Sigmoid colon (tissue), 4 donors: ENCODE data around the gene CEACAM16.

Experiments
- EP300 ChIP-seq, 4 donors: sonication (generic); formaldehyde crosslinking; IDR thresholded peaks; one replicate each; pipeline ENCODE4 v1.6.1; 2017; ENCODE audit warnings: antibody characterized with exemption in 4 of 4
- POLR2AphosphoS5 ChIP-seq, 4 donors: sonication (generic); formaldehyde crosslinking; IDR thresholded peaks; one replicate each; pipeline ENCODE4 v1.6.1; 2017; ENCODE audit warnings: antibody characterized with exemption in 4 of 4
- TF ChIP-seq, protein P1 (sequence below), 4 experiments: fragments of 450-650 bp in 3 of 4; fragments of 200-600 bp in 1 of 4; IDR thresholded peaks; one replicate each; pipeline ENCODE4 v1.5.1; 2016 to 2019; ENCODE audit warnings: antibody characterized with exemption in 4 of 4, mild to moderate bottlenecking in 3 of 4, moderate library complexity in 2 of 4

DNA sequence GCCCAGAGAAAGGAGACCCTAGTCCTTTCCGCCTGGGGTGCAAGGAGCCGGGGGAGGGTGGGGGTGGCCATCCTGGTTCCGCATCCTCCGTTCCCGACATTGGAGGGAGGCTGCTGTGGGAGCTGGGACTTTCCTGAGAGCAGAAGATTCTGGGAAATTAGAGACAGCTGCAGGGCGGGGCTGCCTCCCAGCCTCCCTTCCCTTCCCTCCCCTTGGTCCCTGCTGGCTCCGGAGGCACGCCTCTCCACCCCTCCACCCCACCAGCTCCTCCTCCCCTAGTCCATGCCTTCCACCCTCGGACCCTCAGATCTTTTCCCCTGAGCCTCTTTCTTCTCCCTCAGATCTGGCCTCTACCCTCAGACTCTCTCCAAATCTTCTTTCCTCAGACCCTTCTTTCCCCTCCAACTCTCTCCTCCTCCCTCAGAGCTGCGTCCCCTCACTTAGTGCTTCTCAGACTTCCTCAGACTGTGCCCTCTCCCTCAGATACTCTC lies 46.4 kb downstream of the CEACAM16 start:
- TF ChIP-seq, protein P1, sequence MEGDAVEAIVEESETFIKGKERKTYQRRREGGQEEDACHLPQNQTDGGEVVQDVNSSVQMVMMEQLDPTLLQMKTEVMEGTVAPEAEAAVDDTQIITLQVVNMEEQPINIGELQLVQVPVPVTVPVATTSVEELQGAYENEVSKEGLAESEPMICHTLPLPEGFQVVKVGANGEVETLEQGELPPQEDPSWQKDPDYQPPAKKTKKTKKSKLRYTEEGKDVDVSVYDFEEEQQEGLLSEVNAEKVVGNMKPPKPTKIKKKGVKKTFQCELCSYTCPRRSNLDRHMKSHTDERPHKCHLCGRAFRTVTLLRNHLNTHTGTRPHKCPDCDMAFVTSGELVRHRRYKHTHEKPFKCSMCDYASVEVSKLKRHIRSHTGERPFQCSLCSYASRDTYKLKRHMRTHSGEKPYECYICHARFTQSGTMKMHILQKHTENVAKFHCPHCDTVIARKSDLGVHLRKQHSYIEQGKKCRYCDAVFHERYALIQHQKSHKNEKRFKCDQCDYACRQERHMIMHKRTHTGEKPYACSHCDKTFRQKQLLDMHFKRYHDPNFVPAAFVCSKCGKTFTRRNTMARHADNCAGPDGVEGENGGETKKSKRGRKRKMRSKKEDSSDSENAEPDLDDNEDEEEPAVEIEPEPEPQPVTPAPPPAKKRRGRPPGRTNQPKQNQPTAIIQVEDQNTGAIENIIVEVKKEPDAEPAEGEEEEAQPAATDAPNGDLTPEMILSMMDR (IDR thresholded peaks at IDR 0.05) = no peak
- TF ChIP-seq EP300 (IDR thresholded peaks at IDR 0.05) = peak in 2 of 4 donors; percentile 70 to 75
- peak in 2 of 4 donors; percentile 41 to 79 for TF ChIP-seq POLR2AphosphoS5 (IDR thresholded peaks at IDR 0.05)
